HCT116 (cell line): ENCODE measurements around the gene UGP2.

Source experiments
- CEBPB ChIP-seq: IDR thresholded peaks from 2 replicates; pipeline ENCODE4 v1.6.1; 2012; ENCODE audit warnings: low read depth
- CTCF ChIP-seq, 3 experiments: fragments of 200-600 bp in 1 of 3; sonication (generic) in 1 of 3; IDR thresholded peaks in 2 of 3; conservative IDR thresholded peaks in 1 of 3; 2 replicates each; pipeline ENCODE4 v1.5.1; 2012 to 2017; ENCODE audit warnings: low read depth in 2 of 3, low read length in 2 of 3, antibody characterized with exemption in 1 of 3, borderline replicate concordance in 1 of 3, control low read depth in 1 of 3, mild to moderate bottlenecking in 1 of 3, mixed read lengths in 1 of 3, mixed run types in 1 of 3, moderate library complexity in 1 of 3; ENCODE audit not compliant: insufficient read depth in 1 of 3
- EGR1 ChIP-seq: IDR thresholded peaks from 2 replicates; pipeline ENCODE4 v1.6.1; 2012; ENCODE audit warnings: low read depth
- EZH2 ChIP-seq: fragments of 200-600 bp; sonication (generic); IDR thresholded peaks from 2 replicates; pipeline ENCODE4 v1.6.1; 2017; ENCODE audit warnings: antibody characterized with exemption, mixed run types
- EZH2phosphoT487 ChIP-seq: fragments of 200-600 bp; IDR thresholded peaks from 2 replicates; pipeline ENCODE4 v1.6.1; 2018; ENCODE audit warnings: antibody characterized with exemption, borderline replicate concordance
- JUND ChIP-seq: IDR thresholded peaks from 2 replicates; pipeline ENCODE4 v1.6.1; 2012
- POLR2A ChIP-seq: IDR thresholded peaks from 2 replicates; pipeline ENCODE4 v1.7.0; 2011; ENCODE audit warnings: borderline replicate concordance; ENCODE audit not compliant: insufficient read depth, insufficient read length; ENCODE audit errors: extremely low read depth
- POLR2AphosphoS5 ChIP-seq: IDR thresholded peaks from 2 replicates; pipeline ENCODE4 v1.6.1; 2011; ENCODE audit warnings: mild to moderate bottlenecking, low read depth, low read length, moderate library complexity
- SRF ChIP-seq: IDR thresholded peaks from 2 replicates; pipeline ENCODE4 v1.6.1; 2012; ENCODE audit warnings: low read depth
- YY1 ChIP-seq: IDR thresholded peaks from 2 replicates; pipeline ENCODE4 v1.6.1; 2011; ENCODE audit warnings: low read length, low read depth, moderate library complexity, mild to moderate bottlenecking; ENCODE audit not compliant: insufficient replicate concordance; ENCODE audit errors: extremely low read depth
- ZNF274 ChIP-seq: fragments of 200-500 bp; sonication (Bioruptor generic); IDR thresholded peaks from 2 replicates; pipeline ENCODE4 v1.6.1; 2014; ENCODE audit warnings: mild to moderate bottlenecking, low read depth, low read length, inconsistent platforms
- TF ChIP-seq, protein P1 (sequence below): IDR thresholded peaks from 2 replicates; pipeline ENCODE4 v1.6.1; 2012; ENCODE audit warnings: low read depth

DNA sequence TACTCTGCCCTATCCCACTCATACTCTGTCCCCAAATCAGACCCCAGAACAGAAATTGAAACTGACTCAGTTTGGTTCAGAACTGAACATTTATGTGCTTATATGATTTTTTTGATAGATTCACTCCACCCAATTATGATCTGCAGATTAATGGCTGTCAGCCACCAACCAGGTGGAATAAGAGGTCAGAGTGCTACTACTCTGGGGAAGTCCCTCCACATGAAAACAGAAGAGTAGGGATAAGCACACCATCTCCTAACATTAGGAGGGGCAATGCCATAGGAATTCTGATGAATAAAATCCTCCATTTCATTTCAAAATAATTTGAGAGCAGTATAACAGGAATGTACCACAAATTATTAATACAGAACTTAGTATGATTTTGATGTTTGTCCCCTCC is 36.3 kb upstream of the UGP2 start:
- no peak for TF ChIP-seq CTCF (IDR thresholded peaks at IDR 0.05 in 2 of 3, conservative IDR thresholded peaks at IDR 0.05 in 1 of 3; ENCODE audit: borderline replicate concordance in 1 of 3, insufficient read depth in 1 of 3, low read depth in 2 of 3, low read length in 2 of 3)
- no peak for TF ChIP-seq POLR2A
- TF ChIP-seq EZH2 = no peak
- no peak for TF ChIP-seq JUND
- no peak for TF ChIP-seq YY1
- TF ChIP-seq ZNF274 = no peak
- no peak for TF ChIP-seq SRF
- TF ChIP-seq, protein P1, sequence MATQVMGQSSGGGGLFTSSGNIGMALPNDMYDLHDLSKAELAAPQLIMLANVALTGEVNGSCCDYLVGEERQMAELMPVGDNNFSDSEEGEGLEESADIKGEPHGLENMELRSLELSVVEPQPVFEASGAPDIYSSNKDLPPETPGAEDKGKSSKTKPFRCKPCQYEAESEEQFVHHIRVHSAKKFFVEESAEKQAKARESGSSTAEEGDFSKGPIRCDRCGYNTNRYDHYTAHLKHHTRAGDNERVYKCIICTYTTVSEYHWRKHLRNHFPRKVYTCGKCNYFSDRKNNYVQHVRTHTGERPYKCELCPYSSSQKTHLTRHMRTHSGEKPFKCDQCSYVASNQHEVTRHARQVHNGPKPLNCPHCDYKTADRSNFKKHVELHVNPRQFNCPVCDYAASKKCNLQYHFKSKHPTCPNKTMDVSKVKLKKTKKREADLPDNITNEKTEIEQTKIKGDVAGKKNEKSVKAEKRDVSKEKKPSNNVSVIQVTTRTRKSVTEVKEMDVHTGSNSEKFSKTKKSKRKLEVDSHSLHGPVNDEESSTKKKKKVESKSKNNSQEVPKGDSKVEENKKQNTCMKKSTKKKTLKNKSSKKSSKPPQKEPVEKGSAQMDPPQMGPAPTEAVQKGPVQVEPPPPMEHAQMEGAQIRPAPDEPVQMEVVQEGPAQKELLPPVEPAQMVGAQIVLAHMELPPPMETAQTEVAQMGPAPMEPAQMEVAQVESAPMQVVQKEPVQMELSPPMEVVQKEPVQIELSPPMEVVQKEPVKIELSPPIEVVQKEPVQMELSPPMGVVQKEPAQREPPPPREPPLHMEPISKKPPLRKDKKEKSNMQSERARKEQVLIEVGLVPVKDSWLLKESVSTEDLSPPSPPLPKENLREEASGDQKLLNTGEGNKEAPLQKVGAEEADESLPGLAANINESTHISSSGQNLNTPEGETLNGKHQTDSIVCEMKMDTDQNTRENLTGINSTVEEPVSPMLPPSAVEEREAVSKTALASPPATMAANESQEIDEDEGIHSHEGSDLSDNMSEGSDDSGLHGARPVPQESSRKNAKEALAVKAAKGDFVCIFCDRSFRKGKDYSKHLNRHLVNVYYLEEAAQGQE = no peak
- TF ChIP-seq POLR2AphosphoS5 = no peak
- no peak for TF ChIP-seq CEBPB
- no peak for TF ChIP-seq EZH2phosphoT487
- TF ChIP-seq EGR1 = no peak
